Measurements from ENCODE around the gene DCTN5. TPM values are rescaled to one million over a fixed set of nuclear protein-coding genes. Genes with fewer than 3 reads are reported as not detected.

DCTN5 gene
- total and polyA plus RNA-seq, 2 of the 13 experiments (the other 11 are each of a cell fraction or from before 2014, with no cell fraction given), result 105 to 207 TPM

- TF ChIP-seq HNRNPK (IDR thresholded peaks at IDR 0.05; ENCODE audit: low read depth, low read length, poor library complexity, severe bottlenecking) (peak; percentile 83), TRIM24 (CRISPR knock-in tag; IDR thresholded peaks at IDR 0.05) (no peak), THYN1 (CRISPR knock-in tag; IDR thresholded peaks at IDR 0.05; ENCODE audit: borderline replicate concordance, low read depth) (peak; percentile 81; the same call in 1 of the 2 replicates), HNRNPL (IDR thresholded peaks at IDR 0.05; ENCODE audit: low read depth, low read length) (no peak), IRF9 (CRISPR knock-in tag; IDR thresholded peaks at IDR 0.05; ENCODE audit: borderline replicate concordance) (peak; percentile 96), HOXA3 (CRISPR knock-in tag; IDR thresholded peaks at IDR 0.05) (peak; percentile 98), E2F2 (CRISPR knock-in tag; IDR thresholded peaks at IDR 0.05; ENCODE audit: borderline replicate concordance) (peak; percentile 84), ZNF607 (CRISPR knock-in tag; IDR thresholded peaks at IDR 0.05; ENCODE audit: borderline replicate concordance) (peak; percentile 89; the same call in 1 of the 2 replicates), ELF1 (CRISPR knock-in tag; IDR thresholded peaks at IDR 0.05) (peak; percentile 49; the same call in 1 of the 2 replicates), ZMYM3 (CRISPR knock-in tag; IDR thresholded peaks at IDR 0.05) (peak; percentile 28; the same call in 1 of the 2 replicates), DMAP1 (CRISPR knock-in tag; IDR thresholded peaks at IDR 0.05) (peak; percentile 91), CBX2 (IDR thresholded peaks at IDR 0.05; ENCODE audit: low read depth, low read length) (no peak), CBX2 (CRISPR knock-in tag; IDR thresholded peaks at IDR 0.05; ENCODE audit: low read depth) (no peak), NFYB (CRISPR knock-in tag; IDR thresholded peaks at IDR 0.05) (peak; percentile 51), CEBPB (IDR thresholded peaks at IDR 0.05; ENCODE audit: borderline replicate concordance, low read depth, low read length) (no peak), ZNF280D (CRISPR knock-in tag; IDR thresholded peaks at IDR 0.05) (no peak), ZNF563 (CRISPR knock-in tag; IDR thresholded peaks at IDR 0.05) (peak; percentile 90), ZFY (CRISPR knock-in tag; IDR thresholded peaks at IDR 0.05) (peak; percentile 97), ZBTB7A (CRISPR knock-in tag; IDR thresholded peaks at IDR 0.05) (0 out of 2 replicates have a peak, but pooled peaks have one; percentile 33), SALL1 (CRISPR knock-in tag; IDR thresholded peaks at IDR 0.05) (peak; percentile 94), RFX1 (IDR thresholded peaks at IDR 0.05) (peak; percentile 76), SNAPC2 (CRISPR knock-in tag; IDR thresholded peaks at IDR 0.05) (peak; percentile 98), ZNF501 (CRISPR knock-in tag; IDR thresholded peaks at IDR 0.05) (peak; percentile 85), ZNF652 (CRISPR knock-in tag; IDR thresholded peaks at IDR 0.05; ENCODE audit: borderline replicate concordance, low read depth) (no peak), KLF6 (CRISPR knock-in tag; IDR thresholded peaks at IDR 0.05) (peak; percentile 84), GFI1 (CRISPR knock-in tag; IDR thresholded peaks at IDR 0.05; ENCODE audit: borderline replicate concordance) (peak; percentile 92), ZBTB7B (CRISPR knock-in tag; IDR thresholded peaks at IDR 0.05) (0 out of 2 replicates have a peak, but pooled peaks have one; percentile 43)
Measured at GRCh38 chr16:23595951-23596720, 45.1 kb upstream of the DCTN5 start, which contains the start of gene NDUFAB1 (continued).
